HG02763 (cell line): ENCODE data around the gene HYAL3.
A peak's percentile ranks its signal among the peaks of the same experiment; 100 is the strongest.
"Not testable (repeated sequence)": the region's sequence is repeated elsewhere in the genome, so short reads cannot be mapped to it uniquely, and the experiment has no call there.

Source experiments
- ATAC-seq: cut with Tn5 transposase; IDR thresholded peaks from one replicate; pipeline ENCODE4 v1.9.1; 2021; ENCODE audit warnings: mild to moderate bottlenecking, moderate library complexity; ENCODE audit not compliant: unreplicated experiment

The HYAL3 gene

DNA sequence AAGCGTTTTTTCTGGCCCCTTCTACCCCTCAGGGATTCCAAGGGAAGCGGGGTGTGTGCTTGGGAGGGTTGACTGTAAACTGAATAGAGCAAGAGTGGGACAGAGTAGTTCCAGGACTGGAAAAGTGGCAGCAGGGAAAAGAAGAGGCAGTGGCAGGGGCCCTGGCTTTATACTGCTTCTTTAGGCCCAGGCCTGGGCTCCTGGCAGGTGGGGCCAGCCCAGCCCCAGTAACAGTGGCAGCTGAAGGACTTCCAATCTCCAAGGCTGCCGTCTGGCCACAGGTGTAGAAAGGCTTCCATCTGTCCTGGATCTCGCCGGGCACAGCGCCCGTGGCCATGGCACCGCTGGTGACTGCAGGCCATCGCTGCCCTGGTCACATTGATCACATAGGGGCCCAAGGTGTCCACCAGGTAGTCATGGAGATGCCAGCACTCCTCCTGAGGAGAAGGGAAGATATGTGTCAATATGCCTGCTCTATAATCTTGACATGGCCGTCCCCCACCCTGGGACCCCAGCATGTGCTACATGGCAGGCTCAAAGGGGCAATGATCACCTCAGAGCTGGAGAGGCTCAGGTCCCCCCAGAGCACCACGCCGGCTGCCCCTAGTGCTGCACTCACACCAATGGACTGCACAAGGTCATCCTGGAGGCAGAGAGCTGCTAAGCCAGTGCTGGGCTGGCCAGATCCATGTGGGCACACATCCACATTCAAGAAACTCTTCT, 6.0 kb downstream of the HYAL3 start:
- no peak for ATAC-seq

DNA sequence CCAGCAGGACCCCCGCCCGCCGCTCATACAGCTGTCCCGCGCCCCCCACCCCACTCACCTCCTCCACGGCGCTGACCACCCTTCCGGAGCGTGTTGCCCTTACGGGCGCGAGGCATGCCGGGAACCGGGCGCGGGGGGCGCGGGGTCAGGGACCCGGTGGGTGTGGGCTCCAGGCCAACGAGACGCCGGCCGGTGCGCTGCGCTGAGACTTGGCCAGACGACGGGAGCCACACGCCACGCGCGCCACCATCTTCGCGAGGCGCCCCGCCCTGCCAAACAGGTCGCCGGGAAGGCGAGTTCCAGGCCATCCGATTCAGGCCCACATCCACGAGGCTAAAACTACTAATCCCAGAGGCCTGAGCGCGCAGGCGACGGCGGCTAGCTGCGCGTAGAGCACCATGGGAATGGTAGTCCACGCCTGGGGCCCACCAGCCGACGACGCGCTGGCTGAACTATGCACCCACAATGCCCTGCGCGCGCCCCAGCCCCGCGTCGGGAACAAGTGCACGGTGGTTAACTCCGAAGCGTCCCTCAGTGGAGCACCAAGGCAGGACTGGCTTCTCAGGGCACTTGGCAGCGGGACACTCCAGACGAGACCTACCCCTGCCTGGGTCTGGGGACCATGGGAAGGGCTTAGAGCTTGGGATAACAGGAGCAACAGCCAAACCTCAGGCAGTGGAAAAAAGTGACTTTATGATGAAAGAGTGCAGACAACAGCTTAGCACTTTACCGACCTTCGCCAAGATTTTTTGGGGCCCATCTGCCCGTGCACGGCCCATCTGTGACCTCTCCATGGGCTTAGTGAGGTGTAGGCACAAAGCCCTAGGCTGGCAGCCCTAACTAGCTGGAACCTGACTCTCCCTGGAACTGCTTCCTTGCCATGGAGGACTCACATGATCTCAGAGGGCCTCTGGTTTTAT, 6.8 kb downstream of the HYAL3 start, which contains the start of gene IFRD2:
IFRD2 (minus strand) TSS at position 271 of the 920 bp plus-strand sequence; CDS start at position 116, 155 bp downstream.
- ATAC-seq, result peak; percentile 95

- ATAC-seq, result no peak
Measured at GRCh38 chr3:50290161-50290641, 9.0 kb downstream of the HYAL3 start.

- no peak for ATAC-seq
Measured at GRCh38 chr3:50289130-50289529, 10.1 kb downstream of the HYAL3 start.

- no peak for ATAC-seq
Measured at GRCh38 chr3:50288387-50289007, 10.7 kb downstream of the HYAL3 start.

GRCh38 chr3:50287262-50287661, 11.9 kb downstream of the HYAL3 start:
- ATAC-seq, result no peak

DNA sequence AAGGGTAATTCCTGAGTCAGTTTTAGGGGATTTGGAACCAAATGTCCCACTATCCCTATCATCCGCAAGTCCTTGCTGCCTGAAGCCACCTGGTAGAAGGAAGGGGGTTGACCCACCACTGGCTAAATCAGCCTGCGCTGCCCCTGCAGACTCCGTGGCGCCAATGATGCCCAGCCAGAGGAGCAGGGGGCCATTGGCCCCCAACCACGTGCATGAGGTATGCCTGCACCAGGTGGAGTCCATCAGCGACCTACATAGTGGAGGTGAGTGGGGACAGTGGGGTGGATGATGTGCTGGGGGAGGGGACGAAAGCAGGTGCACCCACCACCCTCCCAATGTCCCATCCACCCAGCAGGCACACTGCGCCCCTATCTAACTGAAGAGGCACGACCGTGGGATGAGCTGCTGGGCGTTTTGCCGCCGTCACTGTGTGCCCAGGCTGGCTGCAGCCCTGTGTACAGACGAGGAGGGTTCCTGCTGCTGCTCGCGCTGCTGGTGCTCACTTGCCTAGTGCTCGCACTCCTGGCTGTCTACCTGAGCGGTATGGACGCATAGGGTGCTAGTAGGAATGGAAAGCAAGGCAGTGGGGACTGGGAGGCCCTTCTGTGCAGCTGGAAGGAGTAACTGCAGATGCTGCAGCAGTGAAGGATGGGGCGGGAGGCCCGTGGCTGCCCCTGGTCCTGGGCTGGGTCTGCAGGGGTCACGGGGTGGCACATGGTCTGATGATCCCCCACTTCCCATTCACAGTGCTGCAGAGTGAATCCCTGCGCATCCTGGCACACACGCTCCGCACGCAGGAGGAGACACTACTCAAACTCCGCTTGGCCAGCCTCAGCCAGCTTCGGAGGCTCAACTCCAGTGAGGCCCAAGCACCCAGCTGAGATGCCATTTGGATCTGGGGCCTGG, 12.6 kb downstream of the HYAL3 start:
- ATAC-seq, result no peak

GRCh38 chr3:50284121-50284520, 15.1 kb downstream of the HYAL3 start:
- not testable (repeated sequence) for ATAC-seq

GRCh38 chr3:50279255-50280016, 19.8 kb downstream of the HYAL3 start:
- no peak for ATAC-seq

GRCh38 chr3:50278880-50279224, 20.4 kb downstream of the HYAL3 start, which contains the start of gene LSMEM2:
Gene LSMEM2 (plus strand): TSS chr3:50279087. CDS start chr3:50279114, 27 bp downstream.
- ATAC-seq, result no peak

GRCh38 chr3:50278123-50278879, 20.9 kb downstream of the HYAL3 start:
- ATAC-seq, result no peak

DNA sequence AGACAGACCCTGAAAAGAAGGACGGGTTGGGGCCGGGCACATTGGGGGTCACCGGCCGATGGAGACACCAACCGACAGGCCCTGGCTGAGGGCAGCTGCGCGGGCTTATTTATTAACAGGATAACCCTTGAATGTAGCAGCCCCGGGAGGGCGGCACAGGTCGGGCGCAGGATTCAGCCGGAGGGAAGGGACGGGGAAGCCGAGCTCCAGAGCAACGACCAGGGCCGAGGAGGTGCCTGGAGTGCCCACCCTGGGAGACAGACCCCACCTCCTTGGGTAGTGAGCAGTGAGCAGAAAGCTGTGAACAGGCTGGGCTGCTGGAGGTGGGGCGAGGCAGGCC, 22.5 kb downstream of the HYAL3 start:
- no peak for ATAC-seq

DNA sequence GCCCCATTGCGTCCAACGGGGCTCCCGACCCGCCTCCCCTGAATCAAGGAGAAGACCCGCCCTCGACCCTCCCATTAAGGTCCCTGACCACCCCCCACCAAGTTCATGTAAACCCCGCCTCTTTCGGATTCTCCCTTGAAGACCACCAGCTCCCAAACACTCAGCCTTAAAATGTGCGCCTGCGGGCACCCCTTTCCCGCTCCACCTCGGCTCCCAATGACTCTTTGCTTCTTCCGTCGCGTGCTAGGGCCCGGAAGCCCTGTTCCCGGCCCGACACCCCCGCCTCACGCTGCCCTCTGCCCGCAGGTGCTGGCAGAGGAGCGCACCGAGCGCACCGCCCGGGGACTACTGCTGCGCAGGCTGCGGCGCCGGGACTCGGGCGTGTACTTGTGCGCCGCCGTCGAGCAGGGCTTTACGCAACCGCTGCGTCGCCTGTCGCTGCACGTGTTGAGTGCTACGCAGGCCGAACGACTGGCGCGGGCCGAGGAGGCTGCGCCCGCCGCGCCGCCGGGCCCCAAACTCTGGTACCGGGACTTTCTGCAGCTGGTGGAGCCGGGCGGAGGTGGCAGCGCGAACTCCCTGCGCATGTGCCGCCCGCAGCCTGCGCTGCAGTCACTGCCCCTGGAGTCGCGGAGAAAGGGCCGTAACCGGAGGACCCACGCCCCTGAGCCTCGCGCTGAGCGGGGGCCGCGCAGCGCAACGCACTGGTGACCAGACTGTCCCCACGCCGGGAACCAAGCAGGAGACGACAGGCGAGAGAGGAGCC, 23.0 kb downstream of the HYAL3 start:
- ATAC-seq, result no peak

DNA sequence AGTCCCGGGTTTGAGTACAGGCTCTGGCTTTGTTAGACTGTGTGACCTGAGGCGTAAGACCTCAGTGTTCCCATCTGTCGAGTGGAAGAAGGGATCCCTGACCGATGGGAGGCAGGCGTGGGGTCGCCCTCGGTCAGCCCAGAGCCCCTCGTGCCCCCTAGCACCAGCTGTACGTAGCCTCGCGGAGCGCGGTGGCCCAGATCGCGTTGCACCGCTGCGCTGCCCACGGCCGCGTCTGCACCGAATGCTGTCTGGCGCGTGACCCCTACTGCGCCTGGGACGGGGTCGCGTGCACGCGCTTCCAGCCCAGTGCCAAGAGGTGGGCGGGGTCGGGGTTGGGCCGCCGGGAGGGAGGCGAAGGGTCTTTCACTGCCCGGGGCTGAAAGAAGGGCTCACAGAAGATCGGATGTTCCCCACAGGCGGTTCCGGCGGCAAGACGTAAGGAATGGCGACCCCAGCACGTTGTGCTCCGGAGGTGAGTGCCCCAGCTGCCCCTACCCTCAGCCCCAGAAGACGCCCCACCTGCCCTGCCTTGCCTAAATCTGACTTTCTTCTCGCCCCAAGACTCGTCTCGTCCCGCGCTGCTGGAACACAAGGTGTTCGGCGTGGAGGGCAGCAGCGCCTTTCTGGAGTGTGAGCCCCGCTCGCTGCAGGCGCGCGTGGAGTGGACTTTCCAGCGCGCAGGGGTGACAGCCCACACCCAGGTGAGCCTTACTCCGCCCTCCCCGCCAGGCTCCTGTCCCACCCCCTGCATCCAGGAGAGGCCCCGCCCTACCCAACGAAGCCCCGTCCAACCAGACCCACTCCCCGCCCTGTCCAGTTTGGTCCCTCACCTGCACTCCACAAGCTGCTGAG, 23.8 kb downstream of the HYAL3 start:
- no peak for ATAC-seq

DNA sequence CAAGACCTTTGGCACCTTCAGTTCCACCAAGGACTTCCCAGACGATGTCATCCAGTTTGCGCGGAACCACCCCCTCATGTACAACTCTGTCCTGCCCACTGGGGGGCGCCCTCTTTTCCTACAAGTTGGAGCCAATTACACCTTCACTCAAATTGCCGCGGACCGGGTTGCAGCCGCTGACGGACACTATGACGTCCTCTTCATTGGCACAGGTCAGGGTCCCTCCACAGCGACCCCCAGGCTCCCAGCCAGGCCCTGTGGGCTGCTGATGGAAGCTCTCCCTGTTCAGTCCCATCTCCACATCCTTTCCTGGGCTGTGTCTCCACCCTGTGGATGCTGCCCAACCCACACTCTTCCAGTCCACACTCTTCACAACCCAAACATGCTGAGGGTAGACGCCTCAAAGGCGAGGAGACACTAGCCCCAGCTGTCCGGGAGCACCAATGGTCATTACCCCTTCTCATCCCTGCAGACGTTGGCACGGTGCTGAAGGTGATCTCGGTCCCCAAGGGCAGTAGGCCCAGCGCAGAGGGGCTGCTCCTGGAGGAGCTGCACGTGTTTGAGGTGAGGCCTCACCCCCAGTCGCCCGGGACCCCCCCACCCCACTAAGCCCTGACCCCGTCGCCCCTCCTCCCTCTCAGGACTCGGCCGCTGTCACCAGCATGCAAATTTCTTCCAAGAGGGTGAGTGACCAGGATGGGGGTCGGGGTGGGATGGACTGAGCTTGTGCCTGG, 24.7 kb downstream of the HYAL3 start:
- no peak for ATAC-seq

DNA sequence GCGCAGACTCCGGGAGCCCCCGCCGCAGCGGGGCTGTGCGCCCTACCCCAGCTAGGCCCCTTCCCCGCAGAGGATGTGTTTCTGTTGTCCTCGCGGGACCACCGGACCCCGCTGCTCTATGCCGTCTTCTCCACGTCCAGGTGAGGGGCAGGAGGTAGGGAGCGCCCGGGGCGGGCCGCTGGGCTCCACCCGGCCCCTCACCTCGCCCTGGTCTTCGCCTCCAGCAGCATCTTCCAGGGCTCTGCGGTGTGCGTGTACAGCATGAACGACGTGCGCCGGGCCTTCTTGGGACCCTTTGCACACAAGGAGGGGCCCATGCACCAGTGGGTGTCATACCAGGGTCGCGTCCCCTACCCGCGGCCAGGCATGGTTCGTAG, 25.5 kb downstream of the HYAL3 start:
- ATAC-seq, result no peak
